ENCODE measurements around the gene CATSPER1. TPM values are rescaled to one million over a fixed set of nuclear protein-coding genes. Genes with fewer than 3 reads are reported as not detected.
"Not testable (repeated sequence)": the region's sequence is repeated elsewhere in the genome, so short reads cannot be mapped to it uniquely, and the experiment has no call there.

CATSPER1 gene
- total and polyA plus RNA-seq, 2 experiments from 2014 or later, result not detected

DNA sequence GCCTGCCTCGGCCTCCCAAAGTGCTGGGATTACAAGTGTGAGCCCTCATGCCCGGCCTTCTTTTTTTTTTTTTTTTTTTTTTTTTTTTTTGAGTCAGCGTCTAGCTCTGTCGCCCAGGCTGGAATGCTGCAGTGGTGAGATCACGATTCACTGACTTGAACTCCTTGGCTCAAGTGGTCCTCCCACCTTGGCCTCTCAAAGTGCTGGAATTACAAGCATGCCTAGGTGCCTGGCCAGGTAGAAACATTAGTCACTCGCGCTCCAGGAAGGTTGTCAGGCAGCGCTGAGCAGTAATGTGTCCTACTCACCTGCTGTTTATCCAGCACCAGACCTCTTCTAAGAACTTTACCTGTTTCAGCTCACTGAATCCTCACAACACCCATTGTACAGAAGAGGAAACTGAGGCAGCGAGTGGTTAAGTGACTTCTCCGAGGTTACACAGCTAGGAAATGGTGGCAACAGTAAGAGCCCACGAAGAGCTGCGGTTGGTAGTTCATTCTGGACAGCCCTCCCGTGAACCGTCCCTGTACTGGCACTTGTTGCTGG lies 15.0 kb downstream of the CATSPER1 start:
- no peak overlapping the region for H3K4me3 ChIP-seq
- no peak overlapping the region for H3K27ac ChIP-seq
- peaks cover 24% of the 10 kb centered on the region for H3K27me3 ChIP-seq
- TF ChIP-seq, protein P1, sequence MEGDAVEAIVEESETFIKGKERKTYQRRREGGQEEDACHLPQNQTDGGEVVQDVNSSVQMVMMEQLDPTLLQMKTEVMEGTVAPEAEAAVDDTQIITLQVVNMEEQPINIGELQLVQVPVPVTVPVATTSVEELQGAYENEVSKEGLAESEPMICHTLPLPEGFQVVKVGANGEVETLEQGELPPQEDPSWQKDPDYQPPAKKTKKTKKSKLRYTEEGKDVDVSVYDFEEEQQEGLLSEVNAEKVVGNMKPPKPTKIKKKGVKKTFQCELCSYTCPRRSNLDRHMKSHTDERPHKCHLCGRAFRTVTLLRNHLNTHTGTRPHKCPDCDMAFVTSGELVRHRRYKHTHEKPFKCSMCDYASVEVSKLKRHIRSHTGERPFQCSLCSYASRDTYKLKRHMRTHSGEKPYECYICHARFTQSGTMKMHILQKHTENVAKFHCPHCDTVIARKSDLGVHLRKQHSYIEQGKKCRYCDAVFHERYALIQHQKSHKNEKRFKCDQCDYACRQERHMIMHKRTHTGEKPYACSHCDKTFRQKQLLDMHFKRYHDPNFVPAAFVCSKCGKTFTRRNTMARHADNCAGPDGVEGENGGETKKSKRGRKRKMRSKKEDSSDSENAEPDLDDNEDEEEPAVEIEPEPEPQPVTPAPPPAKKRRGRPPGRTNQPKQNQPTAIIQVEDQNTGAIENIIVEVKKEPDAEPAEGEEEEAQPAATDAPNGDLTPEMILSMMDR (IDR thresholded peaks at IDR 0.05; ENCODE audit: low read depth, low read length), result no peak
- DNase-seq (ENCODE audit: low read depth in 1 of 2, low spot score in 1 of 2), result peak in 1 of 2 donors; percentile 33
- no peaks in the 10 kb centered on the region for H3K4me1 ChIP-seq (ENCODE audit: low read depth)
- H3K36me3 ChIP-seq, result no peaks in the 10 kb centered on the region
- no peaks in the 10 kb centered on the region for H3K9me3 ChIP-seq (ENCODE audit: low read depth)

DNA sequence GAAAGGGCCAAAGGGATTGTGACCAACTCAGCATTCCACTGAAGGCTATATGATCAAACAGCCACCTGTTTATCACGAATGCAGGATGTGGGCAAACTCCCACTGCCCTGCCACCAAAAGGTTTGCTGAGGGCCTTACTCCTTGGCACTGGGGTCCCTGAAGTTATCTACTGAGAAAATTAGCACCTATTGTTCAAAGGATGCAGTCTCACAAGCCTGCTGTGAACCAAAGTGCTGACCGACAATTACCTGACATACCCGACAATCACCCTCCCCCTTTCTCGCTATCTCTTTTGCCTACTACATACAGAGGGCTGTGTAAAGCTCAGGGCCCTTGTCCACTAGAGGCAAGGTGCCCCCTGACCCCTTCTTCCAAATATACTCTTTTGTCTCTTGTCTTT lies 16.2 kb downstream of the CATSPER1 start:
- not testable (repeated sequence) for DNase-seq (ENCODE audit: low read depth in 1 of 2, low spot score in 1 of 2); H3K4me3 ChIP-seq; H3K36me3 ChIP-seq; H3K9me3 ChIP-seq (ENCODE audit: low read depth); H3K4me1 ChIP-seq (ENCODE audit: low read depth); H3K27ac ChIP-seq
- peaks cover 24% of the 10 kb centered on the region for H3K27me3 ChIP-seq

DNA sequence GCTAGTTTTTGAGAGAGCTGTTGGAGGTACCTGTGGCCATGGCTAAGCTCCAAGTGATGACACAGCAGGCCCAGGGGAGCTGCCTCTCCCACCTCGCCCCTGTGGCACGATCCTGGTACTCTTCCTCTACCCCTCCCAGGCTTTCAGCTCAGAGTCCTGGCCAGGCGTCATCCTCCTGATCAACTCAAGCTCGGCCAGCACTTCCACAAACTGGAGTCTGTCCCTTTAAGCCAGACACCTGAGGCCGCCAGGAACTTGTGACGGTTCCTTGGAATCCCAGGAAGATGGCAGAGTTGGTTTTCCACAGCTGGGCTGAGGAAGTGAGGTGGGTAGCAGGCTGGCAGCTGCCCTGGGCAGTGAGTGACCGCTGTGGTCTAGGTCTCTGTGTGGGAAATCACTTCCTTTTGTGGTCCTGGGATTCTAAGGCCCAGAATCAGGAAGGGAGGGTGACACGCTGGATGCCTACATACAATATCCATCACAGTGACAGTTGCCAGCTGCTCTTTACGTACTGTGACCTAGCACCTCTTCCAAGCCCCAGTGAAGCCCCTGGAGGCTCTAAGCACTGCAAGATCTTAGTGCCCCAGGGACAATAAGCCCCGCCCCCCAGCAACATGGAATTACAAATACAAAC lies 17.7 kb downstream of the CATSPER1 start:
- peaks cover 3% of the 10 kb centered on the region for H3K36me3 ChIP-seq
- H3K9me3 ChIP-seq (ENCODE audit: low read depth), result no peaks in the 10 kb centered on the region
- DNase-seq (ENCODE audit: low read depth in 1 of 2, low spot score in 1 of 2), result no peak
- no peaks in the 10 kb centered on the region for H3K4me1 ChIP-seq (ENCODE audit: low read depth)
- no peak overlapping the region for H3K4me3 ChIP-seq
- TF ChIP-seq, protein P1 (IDR thresholded peaks at IDR 0.05; ENCODE audit: low read depth, low read length), result no peak
- peaks cover 24% of the 10 kb centered on the region for H3K27me3 ChIP-seq
- no peak overlapping the region for H3K27ac ChIP-seq

DNA sequence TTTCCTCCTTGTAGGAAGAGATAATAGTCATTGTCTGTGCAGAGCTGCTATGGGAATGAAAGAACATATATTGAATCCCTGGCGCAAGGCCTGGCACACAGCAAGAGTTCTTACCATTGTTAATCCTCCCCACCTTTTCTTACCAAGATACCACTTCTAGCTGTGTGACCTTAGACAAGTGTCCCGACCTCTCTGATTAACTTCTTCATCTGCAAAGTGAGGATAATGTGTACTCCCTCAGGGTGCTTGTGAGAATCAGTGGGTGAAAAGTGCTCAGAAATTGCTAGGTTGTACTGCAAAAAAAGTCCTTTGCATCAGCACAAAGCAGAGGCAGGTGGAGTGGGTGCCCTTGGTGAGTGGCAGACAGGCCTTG lies 18.2 kb downstream of the CATSPER1 start:
- Histone ChIP-seq H3K9me3 (ENCODE audit: low read depth) (no peaks in the 10 kb centered on the region), H3K4me3 (no peak overlapping the region), H3K27me3 (peaks cover 24% of the 10 kb centered on the region), H3K36me3 (peaks cover 3% of the 10 kb centered on the region), H3K4me1 (ENCODE audit: low read depth) (no peaks in the 10 kb centered on the region), H3K27ac (no peak overlapping the region)
- no peak for DNase-seq (ENCODE audit: low read depth in 1 of 2, low spot score in 1 of 2)
- TF ChIP-seq, protein P1 (IDR thresholded peaks at IDR 0.05; ENCODE audit: low read depth, low read length), result no peak

DNA sequence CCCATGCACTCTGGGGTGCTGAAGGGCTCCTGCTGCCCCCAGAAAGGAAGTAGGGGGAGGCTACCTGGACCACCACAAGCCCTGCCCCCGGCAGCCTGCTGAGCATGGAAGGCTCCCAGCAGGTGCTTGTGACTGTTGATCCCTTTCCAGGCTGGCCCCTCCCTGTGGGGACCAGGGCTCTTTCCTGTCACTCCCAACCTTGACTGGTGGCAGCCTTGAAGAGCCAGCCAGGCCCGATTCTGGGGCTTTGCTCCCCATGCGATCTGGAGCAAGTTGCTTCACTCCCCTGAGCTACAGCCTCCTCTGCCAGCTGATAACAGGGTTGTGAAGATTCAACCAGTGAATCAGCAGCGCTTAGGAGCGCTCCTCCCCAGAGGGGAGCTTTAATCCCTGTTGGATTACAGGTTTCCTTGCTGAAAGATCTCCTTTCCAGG lies 19.1 kb downstream of the CATSPER1 start:
- no peaks in the 10 kb centered on the region for H3K4me1 ChIP-seq (ENCODE audit: low read depth)
- H3K4me3 ChIP-seq, result no peak overlapping the region
- DNase-seq (ENCODE audit: low read depth in 1 of 2, low spot score in 1 of 2), result peak in 1 of 2 donors; percentile 18
- H3K27ac ChIP-seq, result no peak overlapping the region
- no peaks in the 10 kb centered on the region for H3K9me3 ChIP-seq (ENCODE audit: low read depth)
- peaks cover 3% of the 10 kb centered on the region for H3K36me3 ChIP-seq
- TF ChIP-seq, protein P1 (IDR thresholded peaks at IDR 0.05; ENCODE audit: low read depth, low read length), result no peak
- peaks cover 20% of the 10 kb centered on the region for H3K27me3 ChIP-seq

DNA sequence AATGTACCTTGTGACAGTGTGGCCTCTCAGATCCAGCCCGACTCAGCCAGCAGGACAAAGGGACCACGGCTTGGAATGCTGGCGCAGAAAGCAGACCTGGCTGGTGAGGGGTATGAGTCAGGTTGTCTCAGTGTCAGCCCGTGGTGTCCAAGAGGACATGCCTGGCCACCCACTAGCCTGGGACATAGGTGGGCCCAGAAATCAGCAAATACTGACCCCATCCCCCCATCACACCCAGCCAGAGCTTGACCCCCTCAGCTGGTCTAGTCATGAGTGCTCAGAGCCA lies 19.4 kb downstream of the CATSPER1 start:
- Histone ChIP-seq H3K4me3 (no peak overlapping the region), H3K27me3 (peaks cover 16% of the 10 kb centered on the region), H3K36me3 (peaks cover 3% of the 10 kb centered on the region), H3K9me3 (ENCODE audit: low read depth) (no peaks in the 10 kb centered on the region), H3K4me1 (ENCODE audit: low read depth) (no peaks in the 10 kb centered on the region), H3K27ac (no peak overlapping the region)
- no peak for DNase-seq (ENCODE audit: low read depth in 1 of 2, low spot score in 1 of 2)
- TF ChIP-seq, protein P1 (IDR thresholded peaks at IDR 0.05; ENCODE audit: low read depth, low read length), result no peak
